ENCODE results near the gene DYRK1A.

- TF ChIP-seq POLR2A (IDR thresholded peaks at IDR 0.05): no peak
- TF ChIP-seq, protein P1, sequence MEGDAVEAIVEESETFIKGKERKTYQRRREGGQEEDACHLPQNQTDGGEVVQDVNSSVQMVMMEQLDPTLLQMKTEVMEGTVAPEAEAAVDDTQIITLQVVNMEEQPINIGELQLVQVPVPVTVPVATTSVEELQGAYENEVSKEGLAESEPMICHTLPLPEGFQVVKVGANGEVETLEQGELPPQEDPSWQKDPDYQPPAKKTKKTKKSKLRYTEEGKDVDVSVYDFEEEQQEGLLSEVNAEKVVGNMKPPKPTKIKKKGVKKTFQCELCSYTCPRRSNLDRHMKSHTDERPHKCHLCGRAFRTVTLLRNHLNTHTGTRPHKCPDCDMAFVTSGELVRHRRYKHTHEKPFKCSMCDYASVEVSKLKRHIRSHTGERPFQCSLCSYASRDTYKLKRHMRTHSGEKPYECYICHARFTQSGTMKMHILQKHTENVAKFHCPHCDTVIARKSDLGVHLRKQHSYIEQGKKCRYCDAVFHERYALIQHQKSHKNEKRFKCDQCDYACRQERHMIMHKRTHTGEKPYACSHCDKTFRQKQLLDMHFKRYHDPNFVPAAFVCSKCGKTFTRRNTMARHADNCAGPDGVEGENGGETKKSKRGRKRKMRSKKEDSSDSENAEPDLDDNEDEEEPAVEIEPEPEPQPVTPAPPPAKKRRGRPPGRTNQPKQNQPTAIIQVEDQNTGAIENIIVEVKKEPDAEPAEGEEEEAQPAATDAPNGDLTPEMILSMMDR (IDR thresholded peaks at IDR 0.05): no peak
Measured at GRCh38 chr21:37484535-37485474, 118.2 kb downstream of the DYRK1A start.

Data from heart left ventricle (tissue), 13 donors.